Measurements from ENCODE around the gene RAPGEF3.

Gene RAPGEF3

DNA sequence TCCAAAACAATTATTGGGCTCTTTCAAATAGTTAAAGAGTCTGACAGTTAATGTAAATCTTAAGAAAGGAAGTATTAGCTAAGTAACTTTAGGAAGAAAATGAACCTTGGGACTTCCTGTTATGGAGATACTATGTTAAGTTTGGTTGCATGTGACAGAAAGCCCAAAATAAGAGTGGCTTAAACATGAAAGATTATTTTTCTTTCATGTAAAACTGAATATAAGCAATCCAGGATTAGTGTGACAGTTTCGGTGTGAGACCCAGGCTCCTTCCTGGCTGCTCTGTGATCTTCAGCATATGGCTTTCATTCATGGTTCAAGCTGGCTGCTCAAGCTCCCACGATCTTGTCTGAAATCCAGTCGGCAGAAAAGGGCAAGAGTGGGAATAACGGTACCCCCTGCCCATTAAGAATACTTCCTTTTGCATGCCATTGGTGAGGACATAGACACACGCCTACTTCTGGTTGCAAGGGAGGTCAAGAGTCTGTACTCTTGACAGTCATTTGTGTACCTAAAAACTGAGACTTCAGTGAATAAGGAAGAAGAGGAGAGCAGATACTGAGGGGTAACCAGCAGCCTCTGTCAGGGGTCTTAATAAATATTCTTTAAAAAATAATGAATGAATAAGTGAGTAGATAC lies 50.7 kb downstream of the RAPGEF3 start:
- H3K4me3 ChIP-seq (ENCODE audit: low read depth, low read length) = no peak overlapping the region
- TF ChIP-seq, protein P1, sequence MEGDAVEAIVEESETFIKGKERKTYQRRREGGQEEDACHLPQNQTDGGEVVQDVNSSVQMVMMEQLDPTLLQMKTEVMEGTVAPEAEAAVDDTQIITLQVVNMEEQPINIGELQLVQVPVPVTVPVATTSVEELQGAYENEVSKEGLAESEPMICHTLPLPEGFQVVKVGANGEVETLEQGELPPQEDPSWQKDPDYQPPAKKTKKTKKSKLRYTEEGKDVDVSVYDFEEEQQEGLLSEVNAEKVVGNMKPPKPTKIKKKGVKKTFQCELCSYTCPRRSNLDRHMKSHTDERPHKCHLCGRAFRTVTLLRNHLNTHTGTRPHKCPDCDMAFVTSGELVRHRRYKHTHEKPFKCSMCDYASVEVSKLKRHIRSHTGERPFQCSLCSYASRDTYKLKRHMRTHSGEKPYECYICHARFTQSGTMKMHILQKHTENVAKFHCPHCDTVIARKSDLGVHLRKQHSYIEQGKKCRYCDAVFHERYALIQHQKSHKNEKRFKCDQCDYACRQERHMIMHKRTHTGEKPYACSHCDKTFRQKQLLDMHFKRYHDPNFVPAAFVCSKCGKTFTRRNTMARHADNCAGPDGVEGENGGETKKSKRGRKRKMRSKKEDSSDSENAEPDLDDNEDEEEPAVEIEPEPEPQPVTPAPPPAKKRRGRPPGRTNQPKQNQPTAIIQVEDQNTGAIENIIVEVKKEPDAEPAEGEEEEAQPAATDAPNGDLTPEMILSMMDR (IDR thresholded peaks at IDR 0.05; ENCODE audit: borderline replicate concordance, insufficient read depth, low read depth, low read length) = no peak

DNA sequence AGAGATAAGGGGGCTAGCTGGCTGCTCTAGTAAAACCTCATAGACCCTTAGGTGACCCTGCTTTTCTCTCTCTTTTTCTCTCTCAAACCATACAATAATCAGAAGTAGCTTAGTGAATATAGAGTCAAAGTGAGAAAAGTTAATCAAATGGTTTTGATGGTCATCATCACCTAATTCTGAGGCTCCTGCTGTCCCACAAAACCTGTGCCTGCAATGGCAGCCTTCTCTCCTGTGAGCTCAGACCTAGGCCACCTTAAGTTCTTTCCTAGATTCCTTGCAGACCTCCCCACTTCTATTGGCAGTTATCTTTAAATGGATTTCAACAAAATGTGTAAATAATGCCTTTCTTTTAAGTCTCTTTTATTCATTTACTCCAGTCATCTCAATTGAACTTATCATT lies 51.3 kb downstream of the RAPGEF3 start:
- no peak overlapping the region for H3K4me3 ChIP-seq (ENCODE audit: low read depth, low read length)
- TF ChIP-seq, protein P1 (IDR thresholded peaks at IDR 0.05; ENCODE audit: borderline replicate concordance, insufficient read depth, low read depth, low read length) = no peak

DNA sequence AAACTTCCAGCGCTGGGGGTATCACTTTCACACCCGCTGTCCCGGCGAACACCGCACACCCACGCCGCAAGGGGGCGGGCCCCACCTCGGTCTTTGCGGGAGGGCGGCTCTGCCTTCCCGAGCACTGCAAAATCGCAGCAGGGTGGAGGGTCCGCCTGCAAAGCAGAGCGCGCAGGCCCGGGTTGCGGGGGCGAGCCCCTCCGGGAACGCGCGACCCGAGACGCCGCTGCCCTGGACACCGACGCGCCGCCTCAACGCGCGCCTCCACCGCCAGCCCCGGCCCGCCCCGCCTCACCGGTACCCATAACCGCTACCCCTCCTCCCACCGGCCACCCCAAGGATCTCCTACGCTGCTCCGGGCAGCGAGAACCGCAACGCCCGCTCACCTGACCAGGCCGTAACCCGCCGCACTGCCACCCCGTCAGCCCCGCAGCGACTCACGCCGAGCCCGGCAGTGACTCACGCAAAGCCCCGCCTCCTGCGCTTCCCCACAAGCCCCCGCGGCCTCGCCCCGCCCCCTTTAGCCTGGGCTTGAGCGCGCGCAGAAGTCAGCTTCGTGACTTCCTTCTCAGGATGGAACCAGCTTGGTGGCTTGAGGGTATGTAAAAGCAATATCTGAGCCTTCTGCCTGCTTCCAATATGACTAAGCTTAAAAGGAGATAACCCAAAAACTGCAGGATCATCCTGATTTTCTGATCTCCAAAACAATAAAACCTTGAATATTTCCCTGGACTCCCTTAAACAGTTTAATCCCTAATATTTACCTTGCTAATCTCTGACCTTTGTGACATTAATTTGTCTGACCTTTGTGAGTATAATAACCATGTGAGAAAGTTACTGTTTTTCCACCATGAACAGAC lies 52.9 kb downstream of the RAPGEF3 start, which contains the start of gene RPAP3:
Gene RPAP3, minus strand, starts transcription at position 465 of the 860 bp plus-strand sequence. CDS start 3,190 bp downstream, outside the sequence.
- peak within 1 kb of the TSS; percentile 92 for H3K4me3 ChIP-seq (ENCODE audit: low read depth, low read length)
- TF ChIP-seq, protein P1 (IDR thresholded peaks at IDR 0.05; ENCODE audit: borderline replicate concordance, insufficient read depth, low read depth, low read length) = peak; percentile 76

DNA sequence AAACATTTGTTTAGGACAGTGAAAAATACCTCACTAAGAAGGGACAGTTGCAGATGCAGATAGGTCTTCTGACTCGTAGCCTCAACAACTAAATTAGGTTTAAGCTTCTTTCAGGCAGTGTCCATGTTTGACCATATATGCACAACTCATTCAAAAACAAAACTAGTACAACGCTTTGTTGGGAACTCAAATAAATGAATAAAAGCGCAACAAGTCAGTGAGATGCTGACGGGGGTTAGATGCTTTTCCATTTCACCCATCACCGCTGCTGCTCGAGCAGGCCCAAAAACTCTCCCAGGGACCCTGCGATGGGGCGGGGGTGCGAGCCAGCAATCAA lies 53.5 kb downstream of the RAPGEF3 start:
- H3K4me3 ChIP-seq (ENCODE audit: low read depth, low read length) = peak overlapping the region; percentile 92
- TF ChIP-seq, protein P1 (IDR thresholded peaks at IDR 0.05; ENCODE audit: borderline replicate concordance, insufficient read depth, low read depth, low read length) = no peak

DNA sequence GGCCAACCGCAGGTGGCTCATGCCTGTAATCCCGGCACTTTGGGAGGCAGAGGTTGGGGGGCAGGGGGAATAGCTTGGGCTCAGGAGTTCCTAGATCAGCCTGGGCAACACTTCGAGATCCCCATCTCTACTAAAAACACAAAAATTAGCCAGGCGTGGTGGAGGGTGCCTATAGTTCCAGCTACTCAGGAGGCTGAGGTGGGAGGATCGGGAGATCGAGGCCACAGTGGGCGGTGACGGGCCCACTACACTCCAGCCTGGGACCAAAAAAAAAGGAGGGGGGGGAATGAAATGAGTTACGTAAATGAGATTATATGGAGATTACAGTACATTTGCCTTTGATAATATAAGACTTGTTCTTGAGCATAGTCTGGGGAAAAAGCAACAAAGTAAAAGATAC lies 54.0 kb downstream of the RAPGEF3 start:
- TF ChIP-seq, protein P1 (IDR thresholded peaks at IDR 0.05; ENCODE audit: borderline replicate concordance, insufficient read depth, low read depth, low read length) = no peak
- H3K4me3 ChIP-seq (ENCODE audit: low read depth, low read length) = peak overlapping the region; percentile 92

DNA sequence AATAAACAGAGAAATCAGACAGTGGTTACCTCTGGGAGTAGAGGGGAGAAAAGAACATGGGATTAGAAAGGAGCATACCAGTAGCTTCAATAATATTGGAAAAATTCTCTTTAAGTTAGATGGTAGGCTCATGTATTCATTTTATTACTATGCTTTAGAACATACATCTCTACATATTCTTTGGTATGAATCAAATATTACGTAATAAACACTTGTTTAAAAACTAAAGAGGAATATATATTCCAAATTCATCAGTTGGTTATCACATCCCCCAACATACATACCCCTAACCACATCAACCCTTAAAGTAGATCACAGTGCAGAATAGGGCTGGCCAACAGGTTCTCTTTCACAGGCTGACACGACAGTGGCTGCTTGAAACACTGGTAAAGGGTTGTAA lies 58.4 kb downstream of the RAPGEF3 start:
- TF ChIP-seq, protein P1 (IDR thresholded peaks at IDR 0.05; ENCODE audit: borderline replicate concordance, insufficient read depth, low read depth, low read length) = no peak
- no peak overlapping the region for H3K4me3 ChIP-seq (ENCODE audit: low read depth, low read length)

Measured in GM12875 (cell line).